HG03457 (cell line): Measurements from ENCODE around the gene ARHGEF12.

Experiments used
- ATAC-seq: cut with Tn5 transposase; IDR thresholded peaks from one replicate; pipeline ENCODE4 v1.9.1; 2021; ENCODE audit warnings: moderate number of reproducible peaks; ENCODE audit not compliant: unreplicated experiment

Gene ARHGEF12

GRCh38 chr11:120409655-120410054 lies 73.4 kb downstream of the ARHGEF12 start:
- no peak for ATAC-seq

GRCh38 chr11:120410622-120411380 lies 74.6 kb downstream of the ARHGEF12 start:
- no peak for ATAC-seq

- no peak for ATAC-seq
Observed at GRCh38 chr11:120413480-120413879, 77.3 kb downstream of the ARHGEF12 start.

- no peak for ATAC-seq
Observed at GRCh38 chr11:120420572-120420971, 84.4 kb downstream of the ARHGEF12 start.

GRCh38 chr11:120424185-120424969 lies 88.2 kb downstream of the ARHGEF12 start:
- ATAC-seq = no peak

- ATAC-seq = no peak
Observed at GRCh38 chr11:120424970-120425332, 88.7 kb downstream of the ARHGEF12 start.

GRCh38 chr11:120425527-120425926 lies 89.3 kb downstream of the ARHGEF12 start:
- ATAC-seq = no peak

- ATAC-seq = no peak
Observed at GRCh38 chr11:120430146-120430545, 93.9 kb downstream of the ARHGEF12 start.

GRCh38 chr11:120431633-120432032 lies 95.4 kb downstream of the ARHGEF12 start:
- ATAC-seq = no peak

GRCh38 chr11:120432056-120433018 lies 96.1 kb downstream of the ARHGEF12 start:
- ATAC-seq = no peak

- ATAC-seq = no peak
Observed at GRCh38 chr11:120441592-120441991, 105.4 kb downstream of the ARHGEF12 start.

GRCh38 chr11:120442031-120442430 lies 105.8 kb downstream of the ARHGEF12 start:
- no peak for ATAC-seq

- ATAC-seq = no peak
Observed at GRCh38 chr11:120446802-120447201, 110.6 kb downstream of the ARHGEF12 start.

- ATAC-seq = no peak
Observed at GRCh38 chr11:120448240-120448639, 112.0 kb downstream of the ARHGEF12 start.

GRCh38 chr11:120455487-120455886 lies 119.3 kb downstream of the ARHGEF12 start:
- ATAC-seq = no peak

- no peak for ATAC-seq
Observed at GRCh38 chr11:120457996-120458395, 121.8 kb downstream of the ARHGEF12 start.

- no peak for ATAC-seq
Observed at GRCh38 chr11:120462825-120463224, 126.6 kb downstream of the ARHGEF12 start.

GRCh38 chr11:120465921-120466534 lies 129.8 kb downstream of the ARHGEF12 start:
- ATAC-seq = no peak

- ATAC-seq = no peak
Observed at GRCh38 chr11:120467627-120468026, 131.4 kb downstream of the ARHGEF12 start.

- ATAC-seq = no peak
Observed at GRCh38 chr11:120471131-120471530, 134.9 kb downstream of the ARHGEF12 start.

GRCh38 chr11:120471994-120472393 lies 135.8 kb downstream of the ARHGEF12 start:
- no peak for ATAC-seq
